DMS79 treated with DMSO at 0.1 percent for 48 hours (cell line): ENCODE results near the gene CDK3.
"Not testable (repeated sequence)": the region's sequence is repeated elsewhere in the genome, so short reads cannot be mapped to it uniquely, and the experiment has no call there.

Experiments
- DNase-seq: peaks from one replicate; lab custom pipeline; 2025; lab: John Stamatoyannopoulos, UW

Gene CDK3

DNA sequence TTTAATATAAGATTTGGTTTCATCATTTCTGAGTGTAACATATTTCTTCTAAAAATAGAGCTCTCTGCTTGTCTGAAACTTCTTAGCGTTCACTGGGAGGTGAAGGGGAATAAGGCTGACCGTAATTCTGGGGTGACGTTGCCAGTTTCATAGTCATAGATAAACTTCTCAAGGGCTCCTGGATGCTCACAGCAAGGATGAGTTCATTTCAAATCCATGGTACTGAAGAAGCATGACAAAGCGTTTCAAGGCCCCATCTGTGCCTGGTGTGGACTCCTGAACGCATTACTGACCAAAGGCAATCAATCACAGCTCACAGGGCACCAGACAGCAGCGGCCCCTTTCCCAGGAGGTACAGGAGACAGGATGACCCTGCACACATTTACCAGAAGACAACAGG, 38.5 kb downstream of the CDK3 start:
- DNase-seq: no peak

DNA sequence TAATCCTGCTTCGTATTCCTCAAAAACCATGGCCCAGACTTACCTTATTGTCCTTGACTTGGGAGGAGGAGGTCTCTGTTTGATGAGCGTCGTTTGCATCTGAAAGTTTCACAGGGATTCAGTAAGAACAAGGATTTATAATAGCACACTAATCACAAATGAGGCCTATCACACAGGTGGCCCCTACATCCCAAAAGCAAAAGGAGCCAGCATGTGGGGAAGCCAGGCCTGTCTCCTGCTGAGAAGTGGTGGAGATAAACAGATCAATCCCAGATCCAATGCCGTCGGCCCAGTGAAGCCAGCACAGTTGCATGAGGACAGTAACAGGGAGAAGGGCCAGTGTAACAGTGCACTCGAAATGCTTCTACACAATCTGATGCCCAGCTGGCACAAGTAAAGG, 39.7 kb downstream of the CDK3 start:
- no peak for DNase-seq

DNA sequence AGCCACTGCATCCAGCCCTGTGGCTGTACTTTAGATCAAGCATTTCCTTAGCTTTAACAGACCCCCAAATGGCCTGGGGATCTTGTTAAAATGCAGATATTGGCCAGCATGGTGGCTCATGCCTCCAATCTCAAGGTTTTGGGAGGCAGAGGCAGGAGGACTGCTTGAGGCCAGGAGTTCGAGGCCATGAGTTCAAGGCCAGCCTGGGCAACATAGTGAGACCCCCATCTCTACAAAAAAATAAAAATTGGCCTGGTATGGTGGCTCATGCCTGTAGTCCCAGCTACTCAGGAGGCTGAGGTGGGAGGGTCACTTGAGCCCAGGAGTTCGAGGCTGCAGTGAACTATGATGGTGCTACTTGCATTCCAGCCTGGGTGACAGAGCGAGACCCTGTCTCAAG, 42.2 kb downstream of the CDK3 start:
- not testable (repeated sequence) for DNase-seq

DNA sequence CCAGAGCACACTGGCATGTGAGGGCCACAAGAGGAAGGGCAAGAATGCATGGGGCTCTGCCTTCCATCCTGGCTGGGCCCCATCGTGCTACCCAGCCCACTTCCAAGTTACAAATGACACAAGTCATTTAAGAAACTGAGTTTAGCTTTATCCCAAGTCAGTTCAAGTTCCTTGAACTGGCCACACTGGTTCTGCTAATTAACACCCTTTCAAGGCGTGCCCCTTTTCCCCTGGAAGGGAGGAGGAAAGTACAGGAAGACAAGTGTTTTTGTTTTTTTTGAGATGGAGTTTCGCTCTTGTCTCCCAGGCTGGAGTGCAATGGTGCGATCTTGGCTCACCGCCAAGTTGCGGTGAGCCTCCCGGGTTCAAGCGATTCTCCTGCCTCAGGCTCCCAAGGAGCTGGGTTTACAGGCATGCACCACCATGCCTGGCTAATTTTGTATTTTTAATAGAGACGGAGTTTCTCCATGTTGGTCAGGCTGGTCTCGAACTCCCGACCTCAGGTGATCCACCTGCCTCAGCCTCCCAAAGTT, 43.9 kb downstream of the CDK3 start:
- not testable (repeated sequence) for DNase-seq

DNA sequence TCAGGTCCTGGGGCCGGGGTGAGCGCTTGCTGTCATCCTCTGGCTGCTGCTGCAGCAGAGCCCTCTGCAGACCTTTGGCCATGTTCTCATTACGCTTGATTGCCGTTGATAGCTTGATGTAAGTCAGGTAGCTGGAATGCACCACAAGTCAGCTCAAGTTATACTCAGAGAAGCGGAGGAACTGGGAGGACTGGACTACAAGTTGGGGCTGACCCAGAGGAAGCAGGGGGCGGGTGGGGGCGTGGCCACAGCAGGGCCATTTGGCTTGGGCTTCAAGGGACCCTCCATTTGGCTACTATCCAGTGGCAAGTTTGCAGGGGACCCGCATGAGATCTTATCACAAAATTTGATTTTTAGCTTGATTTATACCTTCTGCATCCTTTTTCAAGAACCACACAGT, 45.4 kb downstream of the CDK3 start:
- no peak for DNase-seq

DNA sequence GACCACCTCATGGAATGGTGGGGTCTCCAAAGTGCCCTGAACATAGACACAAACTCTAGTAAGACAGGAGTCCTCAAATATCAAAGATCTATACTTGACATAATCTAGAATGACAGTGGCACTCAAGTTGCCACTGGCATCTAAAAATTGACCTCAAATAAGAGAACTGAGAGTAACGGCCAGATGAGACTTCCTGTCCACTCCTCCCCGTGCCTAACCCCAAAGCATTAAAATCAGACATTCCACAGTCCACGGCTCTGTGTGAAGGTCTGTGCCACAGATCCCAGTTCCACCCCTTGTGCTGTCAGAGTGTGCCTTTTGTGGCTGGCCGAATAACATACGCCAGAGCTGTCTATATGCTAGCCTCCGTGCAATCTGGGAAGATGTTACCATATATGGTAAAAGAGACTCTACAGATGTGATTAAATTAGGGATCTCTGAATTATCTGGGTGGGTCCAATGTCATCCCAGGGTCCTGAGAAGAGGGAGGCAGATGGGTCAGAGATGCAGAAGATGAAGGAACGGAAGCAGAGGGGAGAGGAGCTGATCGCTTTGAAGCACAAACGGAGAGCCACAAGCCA, 47.5 kb downstream of the CDK3 start:
- DNase-seq: no peak

DNA sequence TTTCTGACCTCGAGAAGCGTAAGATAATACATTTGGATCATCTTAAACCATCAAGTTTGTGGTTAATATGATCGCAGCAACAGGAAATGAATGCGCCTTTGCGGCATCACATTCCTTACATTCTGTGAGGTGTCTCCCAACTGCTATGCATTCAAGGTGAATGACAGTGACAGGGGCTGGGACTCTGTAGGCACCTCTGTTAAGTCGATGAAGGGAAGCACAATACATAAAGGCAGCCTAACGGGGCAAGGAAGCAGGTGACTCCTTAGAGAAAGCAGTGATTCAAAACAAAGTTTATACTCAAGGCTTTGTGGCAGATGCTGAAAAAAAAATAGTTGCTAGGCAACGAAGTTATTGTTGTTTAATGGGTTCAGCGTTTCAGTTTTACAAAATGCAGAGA, 48.1 kb downstream of the CDK3 start:
- DNase-seq: no peak

DNA sequence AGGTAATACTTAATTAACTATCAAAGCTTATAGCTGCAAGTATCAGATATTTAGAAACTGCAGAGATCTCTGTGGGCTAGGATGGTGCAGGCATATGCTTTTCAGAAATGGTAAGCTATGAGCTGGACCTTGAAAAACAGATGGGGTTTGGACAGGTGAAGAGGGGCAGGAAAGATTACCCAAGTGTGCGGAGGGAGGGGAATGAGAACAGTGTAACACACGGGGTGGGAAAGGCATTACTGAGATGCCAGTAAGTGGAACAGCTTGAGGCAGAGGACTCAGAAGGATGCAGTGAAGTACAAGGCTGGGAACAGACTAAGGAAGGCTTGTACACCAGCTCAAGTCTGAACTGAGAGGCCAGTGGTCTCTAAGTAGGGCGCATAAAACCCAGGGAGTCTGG, 48.6 kb downstream of the CDK3 start:
- DNase-seq: no peak

DNA sequence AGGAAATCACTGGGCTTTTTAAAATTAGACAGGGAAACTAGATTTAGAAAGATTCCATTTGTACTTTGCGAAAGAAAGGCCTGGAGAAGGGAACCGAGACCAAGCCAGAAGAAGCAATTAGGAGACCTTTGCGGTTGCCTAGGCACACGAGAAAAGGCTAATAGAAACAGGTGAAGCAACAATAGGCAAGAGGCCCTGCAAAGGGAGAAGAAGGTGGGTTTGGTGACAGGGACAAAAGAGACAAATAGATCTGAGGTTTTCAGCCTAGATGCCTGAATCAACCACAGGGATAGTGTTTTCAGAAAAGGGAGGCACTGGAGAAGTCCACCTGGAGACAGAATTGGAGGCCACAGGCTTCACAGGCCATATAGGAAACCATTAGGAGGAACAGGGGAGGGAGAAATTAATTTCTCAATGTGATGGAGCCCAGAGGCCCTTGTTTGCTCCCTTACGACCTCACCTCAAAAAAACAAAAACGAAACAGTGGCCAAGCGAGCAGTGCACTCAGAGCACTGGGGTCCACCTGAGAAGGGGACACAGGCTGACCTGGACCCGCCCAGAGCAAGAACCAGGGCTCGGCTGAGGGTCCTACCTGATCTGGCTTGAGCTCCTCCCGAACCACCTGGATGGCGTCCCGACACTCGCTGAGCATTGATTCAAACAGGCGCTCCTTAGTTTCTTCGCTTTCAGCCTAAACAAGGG, 49.3 kb downstream of the CDK3 start:
- DNase-seq: no peak

DNA sequence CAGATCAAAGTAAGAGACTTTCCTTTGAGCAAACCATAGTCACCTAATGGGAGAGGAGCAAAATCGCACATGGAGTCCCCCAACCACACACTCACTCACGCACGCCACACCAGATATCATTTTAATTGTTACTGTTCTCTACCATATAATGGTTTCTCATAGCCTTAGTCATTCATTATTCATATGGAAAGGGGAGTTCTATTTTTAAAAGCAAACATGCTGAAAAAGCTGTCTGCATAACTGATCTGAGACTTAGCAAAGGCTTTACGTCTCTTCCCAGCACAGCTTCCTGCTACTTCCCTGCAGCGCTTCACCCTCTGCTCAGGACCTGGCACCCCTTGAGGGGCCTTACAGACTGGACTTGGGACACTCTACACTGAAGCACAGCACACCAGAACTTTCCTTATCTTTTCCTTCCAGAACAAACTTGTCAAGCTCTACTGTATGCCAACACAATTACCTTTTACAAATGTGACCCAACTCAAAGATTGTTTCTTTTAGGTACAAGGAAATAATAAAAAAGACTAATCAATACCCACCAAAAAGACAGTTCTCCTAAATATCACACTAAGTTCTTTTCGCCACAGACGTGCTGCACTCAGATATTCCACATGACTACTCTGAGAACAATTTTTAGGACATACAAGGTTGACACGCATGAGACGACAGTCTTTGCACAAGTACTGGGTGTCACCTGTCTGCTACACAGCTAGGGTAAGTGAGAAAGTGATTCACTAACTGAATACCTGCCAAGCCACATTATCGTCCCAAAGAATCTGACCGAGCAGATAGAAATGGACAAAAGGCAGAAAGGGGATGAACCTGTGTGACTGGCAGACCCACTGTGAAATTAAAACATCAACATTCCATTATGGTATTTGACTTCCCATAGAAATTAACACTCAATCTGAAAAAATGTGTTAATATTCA, 50.1 kb downstream of the CDK3 start:
- no peak for DNase-seq

DNA sequence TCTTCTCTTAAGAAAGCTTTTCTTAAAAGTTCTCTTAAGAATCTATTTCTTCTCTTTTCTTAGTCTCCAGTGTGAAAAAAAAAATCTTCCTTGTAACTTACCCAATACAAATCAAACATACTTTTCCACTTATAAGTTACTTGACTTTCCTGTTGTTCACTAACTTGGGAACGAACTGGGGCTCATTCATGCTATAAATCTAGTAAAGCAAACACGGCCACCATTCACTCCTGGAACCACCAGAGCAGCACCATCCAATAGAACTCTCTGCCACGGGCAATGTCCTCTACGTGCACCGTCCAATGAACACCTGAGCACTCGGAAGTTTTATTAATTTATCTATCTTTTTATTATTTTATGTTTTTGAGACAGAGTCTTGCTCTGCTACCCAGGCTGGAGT, 50.9 kb downstream of the CDK3 start:
- DNase-seq: no peak

DNA sequence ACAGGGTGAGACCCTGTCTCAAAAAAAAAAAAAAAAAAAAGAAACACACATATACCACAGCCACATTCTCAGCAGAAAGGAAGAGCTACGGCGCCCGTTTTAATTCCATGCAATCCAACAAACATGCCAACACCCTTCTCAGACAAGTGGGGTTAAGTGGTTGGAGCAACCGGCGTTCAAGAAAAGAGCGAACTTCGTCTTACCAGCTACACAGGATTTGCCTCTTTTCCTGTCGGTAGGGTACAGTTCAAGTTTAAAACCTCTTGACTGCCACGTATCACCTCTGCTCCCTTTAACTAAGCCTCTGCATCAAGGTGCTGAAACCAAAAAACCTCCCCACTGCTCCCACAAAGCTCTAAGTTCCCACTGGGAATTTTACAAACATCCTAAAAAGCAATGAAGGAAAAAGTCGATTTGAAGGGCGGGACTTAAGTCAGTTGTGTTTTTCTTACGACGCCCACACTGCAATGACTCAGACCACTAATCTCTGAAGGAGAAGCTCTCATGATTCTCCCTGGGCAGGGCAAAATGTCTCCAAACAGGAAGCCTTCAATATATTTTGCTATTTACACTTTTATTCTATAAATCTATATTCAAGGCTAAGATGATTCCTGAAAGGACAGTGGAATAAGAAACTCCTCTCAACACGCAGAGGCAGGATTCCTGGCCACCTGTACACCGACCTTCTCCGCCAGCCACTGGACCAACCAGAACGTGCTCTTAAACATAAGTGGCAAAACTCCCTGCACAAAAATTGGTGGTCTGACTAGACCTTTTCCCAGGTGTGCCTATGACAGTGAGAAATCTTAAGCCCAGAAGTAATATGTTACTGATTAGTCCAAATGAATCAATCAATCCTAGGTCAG, 52.8 kb downstream of the CDK3 start:
- DNase-seq: no peak

DNA sequence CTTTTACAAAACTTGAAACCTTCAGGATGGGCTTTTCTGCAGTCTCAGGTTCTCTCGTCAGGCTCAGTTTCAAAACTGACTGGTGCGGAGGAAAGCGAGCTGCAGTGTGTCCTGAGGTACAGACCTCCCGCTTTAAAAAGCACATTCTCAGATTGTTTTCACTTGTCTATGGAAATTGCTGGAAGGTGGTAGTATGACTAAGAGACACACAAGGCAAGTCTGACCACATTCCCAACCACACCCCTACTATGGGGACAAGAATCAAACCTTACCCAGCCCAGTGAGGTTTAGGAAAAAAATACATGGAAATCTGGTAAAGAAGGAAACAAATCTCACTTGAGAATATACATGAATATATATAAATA, 53.4 kb downstream of the CDK3 start:
- DNase-seq: no peak
